ENCODE data around the gene CNIH2.

DNA sequence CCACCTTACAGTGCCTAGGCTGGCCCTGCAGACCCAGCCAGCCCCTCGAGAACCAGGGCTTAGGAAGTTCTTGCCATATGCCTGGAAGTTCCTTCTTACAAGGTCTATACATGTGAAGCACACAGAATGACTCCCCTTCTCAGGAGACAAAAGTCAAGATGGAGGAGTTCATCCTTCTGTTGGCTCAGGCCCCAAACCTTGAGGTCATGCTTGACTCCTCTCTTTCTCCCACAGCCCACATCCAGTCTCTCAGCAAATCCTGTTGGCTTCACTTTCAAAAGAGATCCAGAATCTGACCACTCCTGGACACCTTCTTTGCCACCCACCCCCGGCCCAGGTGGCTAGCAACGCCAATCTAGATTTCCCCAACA is 40.6 kb downstream of the CNIH2 start:
- TF ChIP-seq, protein P1, sequence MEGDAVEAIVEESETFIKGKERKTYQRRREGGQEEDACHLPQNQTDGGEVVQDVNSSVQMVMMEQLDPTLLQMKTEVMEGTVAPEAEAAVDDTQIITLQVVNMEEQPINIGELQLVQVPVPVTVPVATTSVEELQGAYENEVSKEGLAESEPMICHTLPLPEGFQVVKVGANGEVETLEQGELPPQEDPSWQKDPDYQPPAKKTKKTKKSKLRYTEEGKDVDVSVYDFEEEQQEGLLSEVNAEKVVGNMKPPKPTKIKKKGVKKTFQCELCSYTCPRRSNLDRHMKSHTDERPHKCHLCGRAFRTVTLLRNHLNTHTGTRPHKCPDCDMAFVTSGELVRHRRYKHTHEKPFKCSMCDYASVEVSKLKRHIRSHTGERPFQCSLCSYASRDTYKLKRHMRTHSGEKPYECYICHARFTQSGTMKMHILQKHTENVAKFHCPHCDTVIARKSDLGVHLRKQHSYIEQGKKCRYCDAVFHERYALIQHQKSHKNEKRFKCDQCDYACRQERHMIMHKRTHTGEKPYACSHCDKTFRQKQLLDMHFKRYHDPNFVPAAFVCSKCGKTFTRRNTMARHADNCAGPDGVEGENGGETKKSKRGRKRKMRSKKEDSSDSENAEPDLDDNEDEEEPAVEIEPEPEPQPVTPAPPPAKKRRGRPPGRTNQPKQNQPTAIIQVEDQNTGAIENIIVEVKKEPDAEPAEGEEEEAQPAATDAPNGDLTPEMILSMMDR (IDR thresholded peaks at IDR 0.05) = no peak
- TF ChIP-seq POLR2AphosphoS5 (IDR thresholded peaks at IDR 0.05) (no peak), POLR2A (IDR thresholded peaks at IDR 0.05) (no peak)

Data from prostate gland (tissue), 2 donors.